ENCODE data around the gene RIC3. TPM values are rescaled to one million over a fixed set of nuclear protein-coding genes. Genes with fewer than 3 reads are reported as not detected.
A peak's percentile ranks its signal among the peaks of the same experiment; 100 is the strongest.
"Not testable (repeated sequence)": the region's sequence is repeated elsewhere in the genome, so short reads cannot be mapped to it uniquely, and the experiment has no call there.

Gene RIC3
- total RNA-seq, 2 donors from 2014 or later = 23.5 to 25.3 TPM

- no peak for TF ChIP-seq CTCF (conservative IDR thresholded peaks at IDR 0.05)
- H3K9me3 ChIP-seq (ENCODE audit: control insufficient read depth, low read length) = no peaks in the 10 kb centered on the region
- H3K4me3 ChIP-seq (ENCODE audit: low read length) = no peak overlapping the region
- H3K9ac ChIP-seq (ENCODE audit: extremely low read depth, low read length, poor library complexity, severe bottlenecking) = no peak overlapping the region
- H3K4me3 Mint-ChIP-seq = no peak overlapping the region
- H3K36me3 ChIP-seq (ENCODE audit: control insufficient read depth, insufficient read depth, low read length) = no peaks in the 10 kb centered on the region
- peaks cover 14% of the 10 kb centered on the region for H3K4me1 Mint-ChIP-seq
- H3K27me3 ChIP-seq (ENCODE audit: control insufficient read depth, insufficient read depth, low read length, poor library complexity, severe bottlenecking) = no peaks in the 10 kb centered on the region
- WGBS, 2 experiments (ENCODE audit: insufficient coverage in 1 of 2, insufficient read length in 1 of 2) = 61 to 76% methylated on average over 3 to 4 of the region's 5 CpGs
- H3K36me3 Mint-ChIP-seq (ENCODE audit: low read depth) = no peaks in the 10 kb centered on the region
- DNase-seq = no peak
- H3K27me3 Mint-ChIP-seq (ENCODE audit: insufficient read depth) = peaks cover 24% of the 10 kb centered on the region
- H3K27ac ChIP-seq (ENCODE audit: low read depth, low read length) = no peak overlapping the region
- H3K27ac Mint-ChIP-seq = no peak overlapping the region
- no peaks in the 10 kb centered on the region for H3K9me3 Mint-ChIP-seq
- H3K4me1 ChIP-seq (ENCODE audit: control insufficient read depth, insufficient read depth, low read length) = peaks cover 4% of the 10 kb centered on the region
Measured at GRCh38 chr11:8177136-8177535, 8.3 kb upstream of the RIC3 start.

GRCh38 chr11:8167796-8168195 lies 1.0 kb downstream of the RIC3 start:
- Mint-ChIP-seq H3K9me3 (no peaks in the 10 kb centered on the region), H3K27me3 (ENCODE audit: insufficient read depth) (peaks cover 22% of the 10 kb centered on the region), H3K4me1 (peaks cover 20% of the 10 kb centered on the region), H3K36me3 (ENCODE audit: low read depth) (no peaks in the 10 kb centered on the region), H3K27ac (no peak overlapping the region), H3K4me3 (peak overlapping the region; percentile 90)
- no peaks in the 10 kb centered on the region for H3K4me1 ChIP-seq (ENCODE audit: control insufficient read depth, insufficient read depth, low read length)
- no peak for DNase-seq
- 81 to 85% methylated on average over 4 of the region's 4 CpGs for WGBS, 2 experiments (ENCODE audit: insufficient coverage in 1 of 2, insufficient read length in 1 of 2)
- H3K9me3 ChIP-seq (ENCODE audit: control insufficient read depth, low read length) = no peaks in the 10 kb centered on the region
- peak overlapping the region; percentile 92 for H3K4me3 ChIP-seq (ENCODE audit: low read length)
- no peaks in the 10 kb centered on the region for H3K27me3 ChIP-seq (ENCODE audit: control insufficient read depth, insufficient read depth, low read length, poor library complexity, severe bottlenecking)
- TF ChIP-seq CTCF (conservative IDR thresholded peaks at IDR 0.05) = no peak
- H3K9ac ChIP-seq (ENCODE audit: extremely low read depth, low read length, poor library complexity, severe bottlenecking) = no peak overlapping the region
- no peaks in the 10 kb centered on the region for H3K36me3 ChIP-seq (ENCODE audit: control insufficient read depth, insufficient read depth, low read length)
- H3K27ac ChIP-seq (ENCODE audit: low read depth, low read length) = no peak overlapping the region

GRCh38 chr11:8164746-8165145 lies 4.1 kb downstream of the RIC3 start:
- Histone ChIP-seq H3K9ac (ENCODE audit: extremely low read depth, low read length, poor library complexity, severe bottlenecking) (no peak overlapping the region), H3K4me1 (ENCODE audit: control insufficient read depth, insufficient read depth, low read length) (no peaks in the 10 kb centered on the region), H3K27ac (ENCODE audit: low read depth, low read length) (no peak overlapping the region), H3K9me3 (ENCODE audit: control insufficient read depth, low read length) (no peaks in the 10 kb centered on the region), H3K27me3 (ENCODE audit: control insufficient read depth, insufficient read depth, low read length, poor library complexity, severe bottlenecking) (no peaks in the 10 kb centered on the region), H3K4me3 (ENCODE audit: low read length) (no peak overlapping the region), H3K36me3 (ENCODE audit: control insufficient read depth, insufficient read depth, low read length) (no peaks in the 10 kb centered on the region)
- H3K27me3 Mint-ChIP-seq (ENCODE audit: insufficient read depth) = peaks cover 8% of the 10 kb centered on the region
- no peak overlapping the region for H3K4me3 Mint-ChIP-seq
- no peak overlapping the region for H3K27ac Mint-ChIP-seq
- no peaks in the 10 kb centered on the region for H3K36me3 Mint-ChIP-seq (ENCODE audit: low read depth)
- DNase-seq = no peak
- TF ChIP-seq CTCF (conservative IDR thresholded peaks at IDR 0.05) = no peak
- peaks cover 18% of the 10 kb centered on the region for H3K4me1 Mint-ChIP-seq
- no peaks in the 10 kb centered on the region for H3K9me3 Mint-ChIP-seq

GRCh38 chr11:8161627-8162304 lies 7.1 kb downstream of the RIC3 start:
- not testable (repeated sequence) for H3K4me1 ChIP-seq (ENCODE audit: control insufficient read depth, insufficient read depth, low read length); H3K4me3 ChIP-seq (ENCODE audit: low read length); H3K36me3 Mint-ChIP-seq (ENCODE audit: low read depth); DNase-seq; H3K27ac Mint-ChIP-seq; H3K4me3 Mint-ChIP-seq; H3K36me3 ChIP-seq (ENCODE audit: control insufficient read depth, insufficient read depth, low read length); H3K9me3 Mint-ChIP-seq; H3K27me3 ChIP-seq (ENCODE audit: control insufficient read depth, insufficient read depth, low read length, poor library complexity, severe bottlenecking); H3K9ac ChIP-seq (ENCODE audit: extremely low read depth, low read length, poor library complexity, severe bottlenecking); H3K27me3 Mint-ChIP-seq (ENCODE audit: insufficient read depth); H3K27ac ChIP-seq (ENCODE audit: low read depth, low read length); H3K9me3 ChIP-seq (ENCODE audit: control insufficient read depth, low read length); H3K4me1 Mint-ChIP-seq
- 90 to 100% methylated on average over 2 to 7 of the region's 13 CpGs for WGBS, 2 experiments (ENCODE audit: insufficient coverage in 1 of 2, insufficient read length in 1 of 2)
